NCI-H1436 (cell line): ENCODE data around the gene TSEN2.
"Not testable (repeated sequence)": the region's sequence is repeated elsewhere in the genome, so short reads cannot be mapped to it uniquely, and the experiment has no call there.

ENCODE experiments used
- DNase-seq: peaks from one replicate; lab custom pipeline; 2025; lab: John Stamatoyannopoulos, UW

The TSEN2 gene

DNA sequence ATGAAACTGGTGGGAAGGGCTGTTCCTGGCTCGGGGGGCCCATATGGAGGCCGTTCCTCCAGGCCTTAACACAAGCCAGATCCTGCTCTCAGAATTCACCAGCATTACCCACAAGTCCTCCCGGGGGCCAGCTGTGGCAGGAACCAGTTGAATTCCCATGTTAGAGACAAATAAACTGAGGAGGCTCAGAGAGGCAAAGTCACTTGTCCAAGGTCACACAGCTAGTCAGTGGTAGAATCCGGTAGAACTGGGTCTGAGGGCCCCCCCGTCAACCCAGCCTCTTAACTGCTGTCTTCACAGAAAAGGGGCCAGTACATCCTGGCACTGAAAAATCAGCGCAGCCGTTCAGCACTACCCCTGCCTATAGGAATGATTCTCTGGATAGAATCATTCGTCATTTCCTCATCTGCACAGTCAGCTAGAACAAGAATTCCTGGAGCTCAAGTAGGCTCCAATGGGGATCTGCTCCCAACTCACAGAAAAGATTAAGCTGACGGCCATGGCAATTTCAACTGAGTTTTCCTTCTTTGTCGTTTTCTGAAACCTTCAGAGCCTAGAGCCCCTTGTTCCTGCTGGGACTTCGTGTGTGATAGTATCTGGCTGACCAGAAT lies 12.2 kb upstream of the TSEN2 start:
- DNase-seq: no peak

DNA sequence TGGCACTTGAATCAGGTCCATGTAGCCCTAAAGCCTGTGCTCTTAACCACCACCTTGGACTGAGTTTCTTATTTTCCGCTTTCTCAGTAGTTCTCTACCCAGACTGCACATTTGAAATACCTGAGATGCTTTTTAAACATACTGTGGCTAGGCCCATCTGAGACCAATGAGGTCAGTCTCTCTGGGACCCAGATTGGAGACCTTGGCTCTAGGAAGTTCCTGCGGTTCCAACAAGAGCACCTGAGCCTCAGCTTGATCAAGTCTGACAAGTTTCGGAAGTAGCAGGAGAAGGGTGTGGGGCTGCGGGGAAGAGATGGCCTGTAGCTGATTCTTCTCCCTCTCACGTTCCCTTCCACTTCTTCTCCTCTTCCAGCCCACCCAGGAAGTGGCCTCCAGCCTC lies 11.5 kb upstream of the TSEN2 start:
- DNase-seq: no peak

DNA sequence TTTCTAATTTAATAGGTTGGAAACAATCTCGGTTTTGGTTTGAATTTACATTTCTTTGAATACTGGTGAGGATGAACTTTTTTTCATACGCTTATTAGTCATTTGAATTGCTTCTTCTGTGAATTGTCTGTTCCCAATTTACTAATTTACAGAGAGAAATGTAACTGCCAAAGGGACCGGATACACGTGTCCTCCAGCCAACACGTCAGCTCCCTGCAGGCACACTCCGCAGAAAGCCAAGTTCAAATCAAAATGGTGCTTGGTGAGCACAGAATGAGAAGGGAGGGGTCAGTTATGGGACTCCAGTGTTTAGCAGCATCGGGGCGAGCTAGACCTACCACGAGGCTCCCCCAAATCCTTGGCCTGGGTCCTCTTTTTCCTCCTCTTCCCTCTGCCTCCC lies 10.8 kb upstream of the TSEN2 start:
- DNase-seq: no peak

DNA sequence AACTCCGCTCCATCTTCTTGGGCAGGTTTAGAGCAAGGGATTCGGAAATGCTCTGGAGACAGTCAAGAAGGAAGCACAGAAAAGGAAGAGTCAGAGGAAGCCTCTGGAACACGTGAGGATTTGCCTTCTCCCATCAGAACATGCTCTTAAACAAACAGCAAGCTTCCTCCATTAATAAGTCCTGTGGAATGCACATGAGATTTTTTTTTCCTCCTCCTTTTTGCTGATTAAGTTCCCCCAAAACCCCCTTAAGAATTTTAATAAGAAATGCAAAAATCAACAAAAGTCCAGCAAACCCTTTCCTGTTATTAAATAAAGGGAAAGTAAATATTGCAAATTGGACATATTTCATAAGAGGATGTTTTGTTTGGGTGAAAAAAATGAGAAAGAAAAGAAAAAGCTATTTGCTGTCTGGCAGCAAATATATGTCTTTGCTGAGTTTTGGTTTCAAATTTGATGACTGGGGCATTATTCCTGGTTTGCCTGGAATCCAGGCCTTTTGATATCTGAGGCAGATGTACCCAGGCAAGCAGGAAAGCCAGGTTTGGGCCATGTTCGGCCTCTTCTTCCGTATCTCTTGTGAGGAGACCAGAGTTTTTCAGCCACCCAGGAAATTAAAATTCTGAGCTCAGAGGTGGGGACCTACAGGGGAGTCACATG lies 7.9 kb upstream of the TSEN2 start:
- no peak for DNase-seq

DNA sequence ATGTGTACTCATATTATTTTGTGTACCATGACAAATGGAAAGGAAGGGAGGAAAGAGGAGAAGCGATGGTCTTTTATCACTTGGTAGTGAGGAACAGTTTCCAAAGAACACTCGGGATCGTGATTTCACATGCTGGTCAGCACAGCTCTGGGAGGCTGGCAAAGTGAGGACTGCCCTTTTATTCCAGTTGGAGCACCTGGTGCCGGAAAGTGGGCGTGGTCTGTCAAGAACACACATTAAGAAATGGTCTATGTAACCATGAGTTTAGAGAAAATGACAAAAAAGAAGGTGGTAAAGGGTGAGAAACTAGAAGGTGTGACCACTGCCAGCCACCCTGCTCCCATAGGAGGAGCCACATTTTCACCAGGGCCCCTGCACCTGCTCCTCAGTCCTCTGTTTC lies 7.0 kb upstream of the TSEN2 start:
- DNase-seq: no peak

DNA sequence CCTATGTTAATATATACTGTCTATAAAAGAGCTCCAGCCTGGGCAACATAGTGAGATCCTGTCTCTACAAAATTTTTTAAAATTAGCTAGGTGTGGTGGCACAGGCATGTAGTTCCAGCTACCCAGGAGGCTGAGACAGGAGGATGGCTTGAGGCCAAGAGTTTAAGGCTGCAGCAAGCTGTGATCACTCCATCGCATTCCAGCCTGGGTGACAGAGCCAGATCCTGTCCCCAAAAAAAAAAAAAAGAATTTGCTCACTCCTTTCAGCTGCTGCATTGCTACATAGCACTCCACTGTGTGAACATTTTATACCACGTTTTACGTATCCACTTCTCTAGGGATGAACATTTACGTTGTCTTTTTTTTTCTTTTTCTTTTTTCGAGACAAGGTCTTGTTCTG lies 6.0 kb upstream of the TSEN2 start:
- no peak for DNase-seq

DNA sequence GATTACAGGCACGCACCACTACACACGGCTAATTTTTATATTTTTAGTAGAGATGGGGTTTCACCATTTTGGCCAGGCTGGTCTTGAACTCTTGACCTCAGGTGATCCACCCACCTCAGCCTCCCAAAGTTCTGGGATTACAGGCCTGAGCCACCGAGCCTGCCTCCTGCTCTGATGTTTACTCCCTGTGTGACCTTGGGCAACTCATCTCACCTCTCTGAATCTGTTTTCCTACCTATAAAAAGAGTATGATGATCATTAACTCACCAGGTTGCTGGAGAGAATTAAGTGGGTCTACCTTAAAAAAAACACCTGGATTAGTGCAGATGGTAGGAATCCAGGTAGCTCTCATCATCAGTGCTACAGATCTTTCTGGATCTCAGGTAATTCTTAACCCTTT lies 5.1 kb upstream of the TSEN2 start:
- not testable (repeated sequence) for DNase-seq

DNA sequence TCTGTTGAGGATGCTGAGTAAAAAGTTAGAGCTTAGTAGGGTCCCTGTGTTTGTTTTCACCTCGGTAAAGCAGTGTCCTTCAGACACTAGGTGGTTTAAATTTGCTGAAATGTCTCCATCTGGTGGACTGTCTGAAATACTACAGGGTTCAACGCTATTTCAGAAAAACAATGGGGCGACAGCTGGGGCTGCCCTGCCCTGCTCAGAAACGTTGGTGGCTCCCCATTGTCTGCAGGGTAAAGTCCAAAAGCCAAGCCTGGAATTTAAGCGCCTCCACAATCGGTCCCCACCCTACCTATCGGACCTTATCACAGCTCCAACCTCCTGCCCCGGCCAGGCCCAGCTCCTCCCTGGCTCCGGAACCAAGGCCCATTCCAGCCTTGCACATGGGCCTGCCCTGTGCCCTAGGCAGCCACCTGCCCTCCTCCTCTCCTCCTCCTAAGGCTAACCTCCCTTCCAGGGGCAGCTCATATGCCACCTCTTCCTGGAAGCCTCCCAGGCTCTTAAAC lies 4.3 kb upstream of the TSEN2 start:
- DNase-seq: no peak

DNA sequence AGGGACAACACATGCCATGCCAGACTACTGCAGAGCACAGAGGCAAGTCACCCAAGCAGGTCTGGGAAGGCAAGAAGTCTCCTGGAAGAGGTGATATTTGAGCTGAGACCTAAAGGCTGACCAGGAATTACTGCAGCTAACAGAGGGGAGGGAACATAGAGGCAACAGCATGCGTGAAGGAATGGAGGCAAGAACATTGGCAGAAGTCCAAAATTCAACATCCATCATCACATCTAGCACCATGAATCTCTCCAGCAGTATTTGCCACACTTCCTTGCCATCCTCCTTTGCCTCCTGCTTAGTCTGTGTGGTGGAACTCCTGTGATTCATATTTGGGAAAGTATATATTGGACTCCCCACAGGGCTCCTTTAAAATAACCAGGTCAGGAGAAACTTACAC lies 870 bp upstream of the TSEN2 start:
- no peak for DNase-seq

DNA sequence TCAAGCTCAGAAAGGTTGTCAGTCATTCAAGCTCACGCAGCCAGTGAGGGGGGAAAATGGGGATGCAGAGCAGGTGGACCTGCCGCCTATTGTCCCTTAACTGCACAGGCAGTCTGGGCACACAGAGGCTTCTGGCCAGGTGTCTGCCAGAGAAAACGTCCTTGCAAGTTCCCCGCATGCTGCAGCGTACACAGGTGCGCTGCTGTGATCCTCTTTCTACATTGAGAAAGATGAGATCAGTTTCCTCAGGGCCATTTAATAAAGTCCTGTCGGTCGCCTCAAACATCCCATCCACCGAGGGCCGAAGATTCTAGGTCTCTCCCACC lies 445 bp upstream of the TSEN2 start:
- no peak for DNase-seq

DNA sequence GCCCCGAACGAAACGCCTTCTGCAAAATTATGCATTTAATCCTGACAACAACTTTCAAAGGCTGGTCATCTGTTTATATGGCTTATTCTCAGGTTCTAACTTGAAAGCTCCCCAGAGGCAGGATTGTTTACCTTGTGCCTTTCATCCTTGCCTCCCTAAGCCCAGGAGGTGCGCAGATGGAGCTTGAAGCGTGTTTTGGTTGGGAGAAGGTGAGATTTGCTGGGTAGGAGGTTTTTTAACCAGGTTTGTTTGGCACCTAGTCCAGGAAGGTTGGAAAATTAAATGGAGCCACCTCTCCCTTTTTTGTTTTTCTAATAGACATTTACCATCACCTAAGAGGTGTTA lies 675 bp downstream of the TSEN2 start:
- DNase-seq: no peak

DNA sequence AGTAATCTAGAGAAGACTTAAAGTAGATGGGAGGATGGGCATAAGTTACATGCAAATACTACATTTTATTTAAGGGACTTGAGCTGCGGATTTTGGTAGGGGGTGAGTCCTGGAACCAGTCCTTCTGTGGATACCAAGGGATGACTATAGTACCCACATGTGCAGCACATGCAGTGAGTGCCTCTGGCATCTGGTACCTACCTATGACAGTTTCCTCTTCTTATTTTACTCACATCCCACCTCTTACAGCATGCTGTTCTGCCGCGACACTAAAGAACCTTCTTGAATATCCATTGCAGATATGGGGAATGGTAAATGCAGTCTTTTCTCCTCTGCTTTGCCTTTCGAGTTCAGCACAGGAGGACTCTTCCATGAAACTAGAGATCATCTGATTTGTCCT lies 1.7 kb downstream of the TSEN2 start:
- DNase-seq: no peak

DNA sequence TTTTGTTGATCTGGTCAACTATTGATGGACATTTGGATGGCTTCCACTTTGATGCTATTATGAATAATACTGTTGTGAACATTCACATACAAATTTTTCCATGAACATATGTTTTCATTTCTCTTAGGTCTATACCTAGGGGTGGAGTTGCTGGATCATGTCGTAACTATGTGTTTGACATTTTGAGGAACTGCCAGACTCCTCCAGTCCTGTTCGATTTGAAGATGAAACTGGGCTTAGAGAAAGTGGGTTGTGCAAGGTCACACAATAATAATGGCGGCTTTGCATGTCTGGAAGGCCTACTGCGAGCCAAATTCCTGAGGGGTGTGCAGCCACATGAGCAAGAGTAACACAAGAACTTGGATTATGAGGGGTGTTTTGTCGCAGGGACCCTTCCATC lies 2.6 kb downstream of the TSEN2 start:
- no peak for DNase-seq

DNA sequence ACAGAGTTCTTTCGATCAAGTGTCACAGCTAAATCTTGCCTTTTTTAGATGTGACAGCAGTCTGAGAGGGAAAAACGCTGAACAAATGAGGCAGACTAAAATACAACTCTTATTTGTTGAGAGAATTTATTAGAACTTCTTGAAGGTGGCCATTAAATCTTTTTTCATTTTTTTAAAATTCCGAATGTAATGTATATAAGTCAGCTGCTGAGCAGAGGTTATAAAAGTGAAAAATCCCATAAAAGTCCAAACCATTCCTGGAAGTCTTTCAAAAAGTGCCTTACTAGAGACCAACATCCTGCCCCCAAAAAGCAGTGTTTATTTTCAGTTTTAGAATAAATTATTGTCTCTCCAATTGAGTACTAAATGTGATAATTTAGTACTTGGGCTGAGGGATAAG lies 3.1 kb downstream of the TSEN2 start:
- DNase-seq: no peak

DNA sequence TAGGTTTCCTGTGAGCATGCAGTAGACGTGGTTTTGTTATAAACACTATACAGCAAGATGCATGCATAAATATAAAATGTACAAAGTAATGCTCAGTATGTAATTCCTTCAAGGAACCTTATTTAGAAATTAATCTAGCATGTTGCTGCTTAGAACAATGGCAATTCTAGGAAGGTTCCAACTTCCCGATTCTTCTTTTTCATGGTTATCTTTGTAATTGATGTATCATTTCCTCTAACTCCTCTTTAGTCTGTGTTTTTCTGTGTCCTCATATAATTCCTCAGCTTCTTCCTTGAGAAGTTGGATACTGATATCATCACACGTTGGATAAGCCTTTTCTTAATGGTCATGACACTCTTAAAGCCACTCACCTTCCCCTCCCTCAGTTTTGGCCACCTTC lies 3.5 kb downstream of the TSEN2 start:
- DNase-seq: no peak

DNA sequence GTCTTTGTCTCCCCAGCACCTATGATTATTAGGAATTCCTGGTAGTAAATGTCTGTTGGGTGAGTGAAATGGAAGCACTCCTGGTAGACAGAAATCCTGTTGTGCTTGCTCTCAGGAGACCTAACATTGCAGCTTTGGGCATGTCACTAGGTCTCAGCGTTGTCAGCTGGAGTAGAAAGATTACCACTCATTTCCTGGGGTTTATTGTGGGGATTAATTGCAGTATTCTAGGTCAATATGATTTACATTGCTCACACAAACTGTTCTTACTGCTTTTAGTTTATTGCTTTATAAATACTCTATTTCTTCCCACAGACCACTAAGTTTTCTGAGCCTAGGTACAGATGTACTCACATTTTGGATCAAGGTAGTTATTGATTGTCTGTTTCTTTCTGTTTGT lies 5.1 kb downstream of the TSEN2 start:
- no peak for DNase-seq

DNA sequence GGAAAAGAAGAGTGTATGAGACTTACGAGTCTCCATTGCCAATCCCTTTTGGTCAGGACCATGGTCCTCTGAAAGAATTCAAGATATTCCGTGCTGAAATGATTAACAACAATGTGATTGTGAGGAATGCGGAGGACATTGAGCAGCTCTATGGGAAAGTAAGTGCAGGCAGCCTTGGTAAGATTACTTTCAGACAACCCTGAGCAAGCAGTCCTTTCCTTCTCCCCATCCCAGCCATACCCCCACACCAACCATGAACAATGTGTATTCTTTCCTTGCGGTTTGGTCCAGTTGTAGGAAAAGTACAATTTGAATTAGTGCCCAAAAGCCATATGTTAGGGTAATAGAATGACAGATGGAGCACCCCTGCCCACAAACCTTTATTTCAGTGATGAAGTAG lies 5.6 kb downstream of the TSEN2 start:
- DNase-seq: no peak

DNA sequence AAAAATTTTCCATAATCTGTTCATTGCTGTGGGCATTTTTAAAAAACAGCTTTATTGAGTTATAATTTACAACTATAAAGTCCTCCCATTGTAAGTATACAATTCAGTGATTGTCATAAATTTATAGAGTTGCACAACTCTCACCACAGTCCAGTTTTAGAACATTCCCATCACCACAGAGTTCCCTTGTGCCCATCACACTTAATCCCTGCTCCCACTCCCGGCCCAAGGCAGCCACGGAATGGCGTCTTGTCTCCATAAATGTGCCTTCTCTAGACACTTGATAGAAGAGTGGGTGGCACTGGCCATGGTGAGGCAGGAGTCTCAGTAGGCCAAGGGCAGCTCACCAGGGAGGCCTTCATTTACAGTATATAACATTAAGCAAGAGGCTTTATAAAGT lies 6.3 kb downstream of the TSEN2 start:
- no peak for DNase-seq

DNA sequence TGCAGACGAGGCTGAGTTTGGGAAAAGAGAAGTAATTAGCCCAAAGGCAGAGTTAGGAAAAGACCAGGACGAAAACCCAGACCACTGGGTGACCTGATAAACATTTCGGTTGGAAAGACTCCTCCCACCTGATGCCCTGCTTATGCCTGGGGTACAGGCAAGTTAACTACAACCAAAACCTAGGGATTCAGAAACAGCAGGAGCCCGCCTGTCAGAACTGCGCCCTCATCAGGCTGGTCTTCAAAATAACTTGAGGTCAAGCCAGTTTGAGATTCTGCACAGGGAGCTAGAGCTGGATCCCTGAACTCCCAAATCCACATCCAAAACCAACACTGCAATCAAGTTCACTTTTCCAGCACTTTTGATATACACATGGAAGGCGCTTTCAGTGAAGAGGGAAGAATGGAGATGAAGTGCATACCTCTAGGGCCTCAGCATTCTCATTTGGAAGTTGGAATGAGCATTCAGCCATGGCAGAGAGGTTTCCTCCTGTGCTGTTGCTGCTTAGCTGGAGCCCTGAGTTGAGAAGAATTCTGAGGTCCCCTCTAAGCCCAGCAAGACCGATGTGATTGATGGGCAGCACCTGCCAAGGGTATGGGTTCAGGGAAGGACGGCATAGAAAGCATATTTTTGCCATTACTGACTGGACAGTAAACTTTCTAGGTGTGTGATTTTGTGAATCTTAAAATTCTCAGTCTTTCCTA lies 11.6 kb downstream of the TSEN2 start:
- DNase-seq: no peak

DNA sequence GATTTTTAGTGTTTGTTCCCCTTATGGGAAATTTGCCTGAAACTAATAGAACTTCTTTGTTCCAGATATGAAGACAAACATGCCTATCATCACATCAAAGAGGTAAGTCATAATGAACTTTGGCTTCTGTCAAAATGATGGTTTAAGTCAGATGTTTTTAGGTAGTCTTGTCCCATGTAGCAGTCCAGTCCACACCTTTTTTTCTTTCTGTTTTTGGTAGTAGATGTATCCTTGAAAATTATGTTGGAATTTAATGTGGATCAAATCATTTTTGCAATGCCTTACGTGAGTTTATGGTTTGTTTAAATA lies 12.1 kb downstream of the TSEN2 start:
- no peak for DNase-seq

DNA sequence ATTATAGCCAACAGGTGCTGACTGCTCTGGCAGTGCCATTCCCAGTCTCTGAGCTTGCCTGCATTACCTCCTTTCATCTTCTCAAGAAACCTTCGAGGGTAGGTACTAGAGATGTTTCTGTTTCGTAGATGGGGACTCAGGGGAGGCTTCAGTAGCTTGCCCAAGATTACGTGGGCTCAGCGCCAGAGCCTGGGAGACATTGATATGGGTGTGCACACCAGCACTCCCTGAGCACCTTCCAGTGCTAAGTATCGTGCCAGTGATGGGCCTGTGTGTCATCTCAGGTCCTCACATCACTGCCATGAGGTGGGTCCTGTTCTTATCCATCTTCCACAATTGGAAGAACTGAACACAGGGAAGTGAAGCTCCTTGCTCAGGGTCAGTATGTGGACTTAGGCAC lies 15.2 kb downstream of the TSEN2 start:
- DNase-seq: no peak

DNA sequence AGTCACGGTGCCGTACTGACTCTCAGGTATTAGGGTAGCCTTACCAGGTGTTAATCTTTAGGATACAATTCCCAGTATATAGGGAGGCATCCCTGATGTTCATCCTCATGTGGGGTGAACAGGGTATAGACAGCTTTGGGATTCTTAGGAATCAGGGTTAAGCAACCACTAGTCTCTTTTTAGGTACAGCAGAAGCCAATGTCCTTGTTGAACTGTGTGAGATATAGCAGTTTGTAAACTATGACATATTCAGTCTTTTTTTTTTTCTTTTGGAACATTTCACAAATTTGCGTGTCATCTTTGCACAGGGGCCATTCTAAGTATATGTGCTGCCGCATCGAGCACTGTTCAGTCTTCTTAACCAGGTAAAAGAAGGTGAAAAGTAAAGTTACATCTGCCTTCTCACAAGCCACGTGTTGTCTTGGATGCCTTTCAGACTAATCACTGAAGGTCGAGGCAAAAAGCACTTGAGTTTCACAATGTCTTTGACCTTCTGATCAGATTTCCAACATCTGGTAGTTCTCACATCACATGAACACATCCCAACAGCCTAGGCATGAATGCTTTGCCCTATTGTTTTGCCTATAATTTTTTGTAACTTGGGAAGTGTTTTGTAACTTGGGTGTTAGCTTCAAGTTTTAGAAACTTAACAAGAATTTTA lies 17.2 kb downstream of the TSEN2 start:
- no peak for DNase-seq

DNA sequence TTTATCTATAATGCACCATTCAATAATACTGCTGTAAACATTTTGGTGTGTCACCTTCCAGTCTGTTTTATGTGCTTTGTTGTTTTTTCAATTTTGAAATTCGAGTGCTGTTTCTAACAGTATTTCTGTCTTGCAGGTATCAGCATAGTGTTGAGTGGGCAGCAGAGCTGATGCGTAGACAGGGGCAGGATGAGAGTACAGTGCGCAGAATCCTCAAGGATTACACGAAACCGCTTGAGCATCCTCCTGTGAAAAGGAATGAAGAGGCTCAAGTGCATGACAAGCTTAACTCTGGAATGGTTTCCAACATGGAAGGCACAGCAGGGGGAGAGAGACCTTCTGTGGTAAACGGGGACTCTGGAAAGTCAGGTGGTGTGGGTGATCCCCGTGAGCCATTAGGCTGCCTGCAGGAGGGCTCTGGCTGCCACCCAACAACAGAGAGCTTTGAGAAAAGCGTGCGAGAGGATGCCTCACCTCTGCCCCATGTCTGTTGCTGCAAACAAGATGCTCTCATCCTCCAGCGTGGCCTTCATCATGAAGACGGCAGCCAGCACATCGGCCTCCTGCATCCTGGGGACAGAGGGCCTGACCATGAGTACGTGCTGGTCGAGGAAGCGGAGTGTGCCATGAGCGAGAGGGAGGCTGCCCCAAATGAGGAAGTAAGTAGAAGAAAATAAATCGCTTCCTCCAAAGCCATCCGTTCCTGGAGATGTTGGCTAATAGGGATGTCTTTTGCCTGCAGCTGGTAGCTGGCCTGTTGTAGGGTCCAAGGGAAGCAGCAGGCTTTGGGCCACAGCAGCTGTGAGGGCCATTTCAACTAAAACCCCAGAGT lies 19.1 kb downstream of the TSEN2 start:
- DNase-seq: no peak
